Epithelial cell of esophagus (primary cell): ENCODE measurements around the gene ADAM10.

Source experiments
- DNase-seq: peaks from one replicate; pipeline ENCODE4 v3.0.0; 2010; ENCODE audit warnings: low read depth
- H3K4me3 ChIP-seq: 2 replicates; pipeline ENCODE4 v1.5.1; 2011; ENCODE audit warnings: mild to moderate bottlenecking, low read length, control low read depth
- TF ChIP-seq, protein P1 (sequence below): IDR thresholded peaks from 2 replicates; pipeline ENCODE4 v1.5.1; 2011; ENCODE audit warnings: low read depth, mild to moderate bottlenecking, low read length, control low read depth, inconsistent platforms; ENCODE audit not compliant: insufficient read depth; ENCODE audit errors: missing control alignments

Gene ADAM10

GRCh38 chr15:58555162-58556027, 194.1 kb downstream of the ADAM10 start:
- TF ChIP-seq, protein P1, sequence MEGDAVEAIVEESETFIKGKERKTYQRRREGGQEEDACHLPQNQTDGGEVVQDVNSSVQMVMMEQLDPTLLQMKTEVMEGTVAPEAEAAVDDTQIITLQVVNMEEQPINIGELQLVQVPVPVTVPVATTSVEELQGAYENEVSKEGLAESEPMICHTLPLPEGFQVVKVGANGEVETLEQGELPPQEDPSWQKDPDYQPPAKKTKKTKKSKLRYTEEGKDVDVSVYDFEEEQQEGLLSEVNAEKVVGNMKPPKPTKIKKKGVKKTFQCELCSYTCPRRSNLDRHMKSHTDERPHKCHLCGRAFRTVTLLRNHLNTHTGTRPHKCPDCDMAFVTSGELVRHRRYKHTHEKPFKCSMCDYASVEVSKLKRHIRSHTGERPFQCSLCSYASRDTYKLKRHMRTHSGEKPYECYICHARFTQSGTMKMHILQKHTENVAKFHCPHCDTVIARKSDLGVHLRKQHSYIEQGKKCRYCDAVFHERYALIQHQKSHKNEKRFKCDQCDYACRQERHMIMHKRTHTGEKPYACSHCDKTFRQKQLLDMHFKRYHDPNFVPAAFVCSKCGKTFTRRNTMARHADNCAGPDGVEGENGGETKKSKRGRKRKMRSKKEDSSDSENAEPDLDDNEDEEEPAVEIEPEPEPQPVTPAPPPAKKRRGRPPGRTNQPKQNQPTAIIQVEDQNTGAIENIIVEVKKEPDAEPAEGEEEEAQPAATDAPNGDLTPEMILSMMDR = no peak
- no peak for DNase-seq

DNA sequence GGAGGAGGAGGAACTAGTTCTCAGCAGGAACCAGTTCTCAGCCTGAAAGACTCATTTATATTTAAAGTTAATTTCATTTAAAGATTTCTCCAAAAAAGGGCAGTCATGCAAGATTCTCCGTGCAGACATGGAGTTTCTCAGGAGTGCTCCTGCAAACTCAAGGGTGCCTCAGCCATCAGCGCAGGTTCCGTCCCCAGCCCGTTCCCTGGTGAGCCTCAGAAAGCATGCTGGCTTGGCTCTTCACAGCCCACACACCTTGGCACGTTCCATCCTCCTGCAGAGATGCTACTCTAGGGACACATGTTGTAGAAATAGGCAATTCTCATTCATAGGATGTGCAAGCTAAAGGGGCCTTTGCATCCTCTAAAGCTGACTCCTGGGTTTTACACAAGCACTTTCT, 194.7 kb downstream of the ADAM10 start:
- no peak overlapping the region for H3K4me3 ChIP-seq
- TF ChIP-seq, protein P1 = no peak
- no peak for DNase-seq

More at GRCh38 chr15:58555162-58556027, 194.1 kb downstream of the ADAM10 start:
- no peak overlapping the region for H3K4me3 ChIP-seq

- no peak for DNase-seq
- H3K4me3 ChIP-seq = no peak overlapping the region
- TF ChIP-seq, protein P1 = no peak
Measured at GRCh38 chr15:58553365-58553918, 196.1 kb downstream of the ADAM10 start.

GRCh38 chr15:58552505-58553364, 196.8 kb downstream of the ADAM10 start:
- TF ChIP-seq, protein P1 = no peak
- DNase-seq = no peak
- no peak overlapping the region for H3K4me3 ChIP-seq

GRCh38 chr15:58551764-58552504, 197.6 kb downstream of the ADAM10 start:
- TF ChIP-seq, protein P1 = no peak
- no peak overlapping the region for H3K4me3 ChIP-seq
- peak; percentile 78 for DNase-seq

- no peak for DNase-seq
- no peak overlapping the region for H3K4me3 ChIP-seq
Measured at GRCh38 chr15:58551084-58551763, 198.3 kb downstream of the ADAM10 start.

More at GRCh38 chr15:58551084-58551763, 198.3 kb downstream of the ADAM10 start:
- TF ChIP-seq, protein P1 = no peak
